HG02938 (cell line): ENCODE results near the gene LRRFIP2.
A peak's percentile ranks its signal among the peaks of the same experiment; 100 is the strongest.
"Not testable (repeated sequence)": the region's sequence is repeated elsewhere in the genome, so short reads cannot be mapped to it uniquely, and the experiment has no call there.

ENCODE experiments used
- ATAC-seq: cut with Tn5 transposase; IDR thresholded peaks from one replicate; pipeline ENCODE4 v1.9.1; 2021; ENCODE audit warnings: mild to moderate bottlenecking, moderate library complexity; ENCODE audit not compliant: unreplicated experiment

LRRFIP2 gene

GRCh38 chr3:37189109-37189508 lies 14.7 kb upstream of the LRRFIP2 start:
- no peak for ATAC-seq

- no peak for ATAC-seq
Observed at GRCh38 chr3:37183976-37184375, 9.6 kb upstream of the LRRFIP2 start.

- no peak for ATAC-seq
Observed at GRCh38 chr3:37183375-37183831, 9.0 kb upstream of the LRRFIP2 start.

GRCh38 chr3:37182816-37183215 lies 8.4 kb upstream of the LRRFIP2 start:
- ATAC-seq = no peak

- no peak for ATAC-seq
Observed at GRCh38 chr3:37181756-37182155, 7.4 kb upstream of the LRRFIP2 start.

GRCh38 chr3:37179144-37179967 lies 5.0 kb upstream of the LRRFIP2 start:
- no peak for ATAC-seq

GRCh38 chr3:37173806-37174205 lies 576 bp downstream of the LRRFIP2 start:
- ATAC-seq = no peak

- ATAC-seq = no peak
Observed at GRCh38 chr3:37171144-37171543, 3.2 kb downstream of the LRRFIP2 start.

- no peak for ATAC-seq
Observed at GRCh38 chr3:37170513-37170912, 3.9 kb downstream of the LRRFIP2 start.

GRCh38 chr3:37170060-37170459 lies 4.3 kb downstream of the LRRFIP2 start:
- no peak for ATAC-seq

- ATAC-seq = no peak
Observed at GRCh38 chr3:37168896-37169295, 5.5 kb downstream of the LRRFIP2 start.

- ATAC-seq = no peak
Observed at GRCh38 chr3:37163262-37164015, 10.9 kb downstream of the LRRFIP2 start.

- peak; percentile 72 for ATAC-seq
Observed at GRCh38 chr3:37162501-37163245, 11.7 kb downstream of the LRRFIP2 start.

GRCh38 chr3:37161351-37161750 lies 13.0 kb downstream of the LRRFIP2 start:
- ATAC-seq = no peak

GRCh38 chr3:37155782-37156181 lies 18.6 kb downstream of the LRRFIP2 start:
- no peak for ATAC-seq

- no peak for ATAC-seq
Observed at GRCh38 chr3:37154668-37155314, 19.6 kb downstream of the LRRFIP2 start.

- no peak for ATAC-seq
Observed at GRCh38 chr3:37150621-37151020, 23.8 kb downstream of the LRRFIP2 start.

GRCh38 chr3:37149257-37149656 lies 25.1 kb downstream of the LRRFIP2 start:
- ATAC-seq = no peak

GRCh38 chr3:37148208-37148607 lies 26.2 kb downstream of the LRRFIP2 start:
- ATAC-seq = no peak

GRCh38 chr3:37147666-37148065 lies 26.7 kb downstream of the LRRFIP2 start:
- no peak for ATAC-seq

GRCh38 chr3:37146927-37147326 lies 27.5 kb downstream of the LRRFIP2 start:
- not testable (repeated sequence) for ATAC-seq
